ENCODE measurements around the gene ABCD4. TPM values are rescaled to one million over a fixed set of nuclear protein-coding genes. Genes with fewer than 3 reads are reported as not detected.
"Not testable (repeated sequence)": the region's sequence is repeated elsewhere in the genome, so short reads cannot be mapped to it uniquely, and the experiment has no call there.

Gene ABCD4
- total RNA-seq, 2 donors from 2014 or later = 29.8 to 51.7 TPM

- no peak overlapping the region for H3K27ac ChIP-seq
- DNase-seq (no peak), ATAC-seq (no peak)
- TF ChIP-seq CTCF (IDR thresholded peaks at IDR 0.05) = no peak
- no peak for TF ChIP-seq POLR2A (IDR thresholded peaks at IDR 0.05)
- H3K4me1 ChIP-seq = no peaks in the 10 kb centered on the region
- WGBS, 2 donors = 83 to 97% methylated on average over 1 to 2 of the region's 2 CpGs
- intact Hi-C loops (cut with DNase I) = no loop called here
- H3K36me3 ChIP-seq (replicated peaks in 1 of 2; ENCODE audit: insufficient read depth in 1 of 2, low read depth in 2 of 2) = no peaks in the 10 kb centered on the region
- no peaks in the 10 kb centered on the region for H3K9me3 ChIP-seq
- H3K27me3 ChIP-seq = no peaks in the 10 kb centered on the region
- H3K4me3 ChIP-seq = no peak overlapping the region
These were observed 24.7 kb downstream of the ABCD4 start for GRCh38 chr14:74278080-74278479.

DNA sequence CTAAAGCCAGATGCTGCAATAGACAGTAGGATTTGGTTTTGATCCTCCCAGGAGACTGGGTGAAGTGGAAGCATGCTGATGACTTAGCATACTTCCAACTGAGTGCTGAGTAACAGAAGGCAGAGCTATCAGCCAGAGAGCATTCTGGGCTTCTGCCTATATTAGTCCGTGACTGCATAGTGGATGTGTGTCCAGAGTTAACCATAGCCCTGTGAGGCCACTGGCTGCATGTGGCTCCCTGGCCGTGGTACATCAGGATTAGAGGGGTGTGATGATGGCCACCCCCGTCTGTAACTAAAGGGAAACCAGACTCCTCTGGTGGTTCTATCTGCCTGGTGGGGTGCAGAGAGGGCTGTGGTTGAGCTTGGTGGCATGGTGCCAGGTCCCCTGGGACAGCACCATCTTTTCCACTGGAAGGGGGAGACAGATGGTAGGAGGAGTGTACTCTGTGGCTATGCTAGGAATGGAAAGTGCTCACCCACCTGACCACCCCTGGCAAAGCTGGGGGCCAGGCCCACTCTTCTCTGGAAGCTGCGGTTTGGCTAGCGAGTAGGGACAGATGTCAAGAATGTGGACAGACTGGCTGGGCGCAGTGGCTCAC lies 27.4 kb downstream of the ABCD4 start:
- Histone ChIP-seq H3K4me3 (no peak overlapping the region), H3K9me3 (no peaks in the 10 kb centered on the region), H3K4me1 (no peaks in the 10 kb centered on the region), H3K27me3 (no peaks in the 10 kb centered on the region), H3K27ac (no peak overlapping the region), H3K36me3 (replicated peaks in 1 of 2; ENCODE audit: insufficient read depth in 1 of 2, low read depth in 2 of 2) (no peaks in the 10 kb centered on the region)
- intact Hi-C loops (cut with DNase I) = no loop called here
- TF ChIP-seq POLR2A (IDR thresholded peaks at IDR 0.05) (no peak), CTCF (IDR thresholded peaks at IDR 0.05) (no peak)
- WGBS, 2 donors = 56 to 66% methylated on average over 5 to 6 of the region's 6 CpGs
- ATAC-seq = no peak
- no peak for DNase-seq

DNA sequence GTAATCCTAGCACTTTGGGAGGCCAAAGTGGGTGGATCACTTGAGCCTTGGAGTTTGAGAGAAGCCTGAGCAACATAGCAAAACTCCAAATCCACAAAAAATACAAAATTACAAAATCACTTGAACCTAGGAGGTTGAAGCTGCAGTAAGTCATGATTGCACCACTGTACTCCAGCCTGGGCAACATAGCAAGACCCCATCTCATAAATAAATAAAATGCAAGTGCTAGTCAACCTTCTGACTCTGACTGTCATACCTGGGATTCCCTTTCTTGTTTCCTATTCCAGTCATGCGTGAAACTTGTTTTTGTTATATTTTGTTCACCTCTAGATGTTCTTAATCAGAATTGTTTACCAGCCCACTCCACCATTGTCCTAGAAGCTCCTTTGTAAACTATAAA lies 31.4 kb downstream of the ABCD4 start:
- H3K4me3 ChIP-seq = no peak overlapping the region
- H3K27me3 ChIP-seq = no peaks in the 10 kb centered on the region
- H3K27ac ChIP-seq = no peak overlapping the region
- DNase-seq (no peak), ATAC-seq (no peak)
- intact Hi-C loops (cut with DNase I) = no loop called here
- no peaks in the 10 kb centered on the region for H3K9me3 ChIP-seq
- H3K36me3 ChIP-seq (replicated peaks in 1 of 2; ENCODE audit: insufficient read depth in 1 of 2, low read depth in 2 of 2) = no peaks in the 10 kb centered on the region
- WGBS, 2 donors = 76 to 88% methylated on average over 1 of the region's 1 CpG
- H3K4me1 ChIP-seq = no peaks in the 10 kb centered on the region
- TF ChIP-seq CTCF (IDR thresholded peaks at IDR 0.05) (no peak), POLR2A (IDR thresholded peaks at IDR 0.05) (no peak)

DNA sequence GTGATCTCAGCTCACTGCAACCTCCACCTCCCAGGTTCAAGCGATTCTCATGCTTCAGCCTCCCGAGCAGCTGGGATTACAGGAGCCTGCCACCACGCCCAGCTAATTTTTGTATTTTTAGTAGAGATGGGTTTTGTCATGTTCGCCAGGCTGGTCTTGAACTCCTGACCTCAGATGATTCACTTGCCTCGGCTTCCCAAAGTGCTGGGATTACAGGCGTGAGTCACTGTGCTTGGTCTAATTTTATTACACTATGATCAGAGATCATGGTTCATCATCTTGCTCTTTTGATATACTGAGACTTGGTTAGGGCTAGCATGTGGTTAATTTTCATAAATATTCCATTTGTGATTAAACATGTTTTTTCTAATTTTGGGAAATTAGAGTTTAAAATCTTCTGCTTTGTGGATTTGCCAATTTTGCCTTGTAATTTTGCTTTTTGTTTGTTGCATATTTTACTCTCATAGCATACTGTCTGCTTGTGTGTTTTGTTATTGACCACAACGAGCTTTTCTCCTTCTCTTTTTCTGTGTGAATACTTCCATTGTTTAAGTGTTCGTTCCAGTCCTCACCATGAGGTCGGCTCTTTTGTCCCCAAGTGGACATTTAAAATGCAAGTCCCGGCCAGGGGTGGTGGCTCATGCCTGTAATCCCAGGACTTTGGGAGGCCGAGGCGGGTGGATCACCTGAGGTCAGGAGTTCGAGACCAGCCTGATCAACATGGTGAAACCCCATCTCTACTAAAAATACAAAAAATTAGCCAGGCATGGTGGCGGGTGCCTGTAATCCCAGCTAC lies 32.2 kb downstream of the ABCD4 start:
- intact Hi-C loops (cut with DNase I); H3K4me3 ChIP-seq; H3K27ac ChIP-seq; H3K9me3 ChIP-seq; ATAC-seq; H3K36me3 ChIP-seq (replicated peaks in 1 of 2; ENCODE audit: insufficient read depth in 1 of 2, low read depth in 2 of 2); H3K27me3 ChIP-seq; DNase-seq; H3K4me1 ChIP-seq: not testable (repeated sequence)
- 54 to 62% methylated on average over 14 of the region's 14 CpGs for WGBS, 2 donors

DNA sequence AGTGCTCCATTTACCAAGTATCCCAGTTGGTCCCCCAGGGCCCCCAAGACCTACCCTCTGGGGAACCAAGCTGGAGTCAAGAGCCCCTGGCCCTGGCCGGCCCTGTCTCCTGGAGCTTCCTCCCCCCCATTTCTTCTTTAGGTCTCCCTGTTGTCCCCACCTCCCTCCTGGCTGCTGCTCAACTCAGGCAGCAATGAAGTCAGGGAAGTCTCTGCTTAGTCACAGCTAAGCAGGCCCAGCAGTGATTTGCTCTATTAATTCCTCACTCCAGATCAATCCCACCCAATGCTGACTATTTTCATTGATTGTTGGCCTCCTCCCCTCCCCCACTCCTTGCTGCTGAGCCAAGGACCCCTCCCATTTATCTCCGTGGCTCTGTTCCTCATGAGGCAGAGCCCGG lies 35.1 kb downstream of the ABCD4 start:
- H3K36me3 ChIP-seq (replicated peaks in 1 of 2; ENCODE audit: insufficient read depth in 1 of 2, low read depth in 2 of 2) = no peaks in the 10 kb centered on the region
- DNase-seq (no peak), ATAC-seq (no peak)
- H3K4me1 ChIP-seq = no peaks in the 10 kb centered on the region
- H3K4me3 ChIP-seq = no peak overlapping the region
- WGBS, 2 donors = 64 to 65% methylated on average over 3 of the region's 3 CpGs
- H3K27ac ChIP-seq = no peak overlapping the region
- TF ChIP-seq POLR2A (IDR thresholded peaks at IDR 0.05) (no peak), CTCF (IDR thresholded peaks at IDR 0.05) (no peak)
- no peaks in the 10 kb centered on the region for H3K27me3 ChIP-seq
- intact Hi-C loops (cut with DNase I) = no loop called here
- H3K9me3 ChIP-seq = no peaks in the 10 kb centered on the region

All from body of pancreas (tissue), 4 donors.